NCI-H446 (cell line): ENCODE results near the gene AK4.
"Not testable (repeated sequence)": the region's sequence is repeated elsewhere in the genome, so short reads cannot be mapped to it uniquely, and the experiment has no call there.

Experiments
- DNase-seq, 2 experiments: peaks; one replicate each; lab custom pipeline; 2025; lab: John Stamatoyannopoulos, UW

AK4 gene

DNA sequence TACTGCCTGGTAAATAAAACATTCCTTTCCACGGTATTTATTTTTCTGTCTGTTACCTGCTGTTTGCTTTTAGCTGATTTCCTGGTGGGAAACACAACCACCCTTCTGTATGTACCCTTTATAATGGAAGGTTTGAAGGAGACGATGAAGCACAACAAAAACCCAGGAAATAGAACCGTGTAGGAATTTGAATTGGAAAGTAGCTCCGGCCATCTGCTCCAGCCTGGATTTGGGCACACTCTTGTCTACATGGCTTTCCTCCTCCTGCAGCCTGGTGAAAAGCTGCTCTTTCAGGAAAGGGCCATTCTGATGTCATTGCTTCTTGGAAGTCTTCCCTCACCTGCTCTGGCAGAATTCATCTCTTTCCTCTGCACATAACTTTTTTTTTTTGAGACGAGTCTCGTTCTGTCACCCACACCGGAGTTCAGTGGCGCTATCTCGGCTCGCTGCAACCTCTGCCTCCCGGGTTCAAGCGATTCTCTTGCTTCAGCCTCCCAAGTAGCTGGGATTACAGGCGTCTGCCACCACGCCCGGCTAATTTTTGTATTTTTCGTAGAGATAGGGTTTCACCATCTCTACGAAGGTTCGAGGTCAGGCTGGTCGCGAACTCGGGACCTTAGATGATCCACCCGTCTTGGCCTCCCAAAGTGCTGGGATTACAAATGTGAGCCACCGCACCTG is 2.7 kb downstream of the AK4 start:
- peak; percentile 21 to 56 for DNase-seq

DNA sequence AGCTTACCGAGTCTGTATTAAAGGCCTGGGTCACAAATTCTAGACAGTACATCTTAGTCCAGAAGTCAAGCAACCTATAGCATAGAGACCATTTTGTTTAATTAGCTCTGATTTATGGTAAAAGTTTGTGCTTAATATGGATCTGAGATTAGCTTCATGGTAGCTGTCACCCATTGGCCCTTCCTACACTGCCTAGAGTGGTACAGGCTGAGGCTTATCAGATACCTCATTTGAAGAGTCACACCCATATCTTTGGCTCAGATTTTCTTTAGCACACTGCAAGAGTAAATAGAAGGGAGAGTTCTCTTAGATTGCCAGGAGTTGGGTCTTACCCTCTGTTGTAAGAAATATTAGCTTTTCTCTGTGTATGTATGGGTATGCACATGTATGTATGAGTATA is 3.6 kb downstream of the AK4 start:
- DNase-seq: no peak

DNA sequence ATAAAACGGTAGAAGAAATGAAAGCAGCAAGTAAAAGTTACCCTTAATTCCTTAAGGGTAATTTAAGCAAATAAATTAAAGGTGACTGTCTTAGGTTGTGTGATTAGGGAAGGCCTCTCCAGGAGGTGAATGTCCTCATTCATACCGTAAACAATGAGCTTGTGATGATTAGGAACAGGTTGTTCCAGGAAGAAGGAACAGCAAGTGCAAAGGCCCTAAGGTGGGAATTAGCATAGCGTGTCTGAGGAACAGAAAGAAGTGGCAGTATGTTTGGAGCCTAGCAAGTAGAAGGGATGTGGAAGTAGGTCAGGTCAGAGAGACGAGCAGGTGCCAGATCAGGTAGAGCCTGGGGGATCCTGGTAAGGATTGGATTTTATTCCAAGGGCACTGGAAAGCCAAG is 5.6 kb downstream of the AK4 start:
- DNase-seq: no peak

DNA sequence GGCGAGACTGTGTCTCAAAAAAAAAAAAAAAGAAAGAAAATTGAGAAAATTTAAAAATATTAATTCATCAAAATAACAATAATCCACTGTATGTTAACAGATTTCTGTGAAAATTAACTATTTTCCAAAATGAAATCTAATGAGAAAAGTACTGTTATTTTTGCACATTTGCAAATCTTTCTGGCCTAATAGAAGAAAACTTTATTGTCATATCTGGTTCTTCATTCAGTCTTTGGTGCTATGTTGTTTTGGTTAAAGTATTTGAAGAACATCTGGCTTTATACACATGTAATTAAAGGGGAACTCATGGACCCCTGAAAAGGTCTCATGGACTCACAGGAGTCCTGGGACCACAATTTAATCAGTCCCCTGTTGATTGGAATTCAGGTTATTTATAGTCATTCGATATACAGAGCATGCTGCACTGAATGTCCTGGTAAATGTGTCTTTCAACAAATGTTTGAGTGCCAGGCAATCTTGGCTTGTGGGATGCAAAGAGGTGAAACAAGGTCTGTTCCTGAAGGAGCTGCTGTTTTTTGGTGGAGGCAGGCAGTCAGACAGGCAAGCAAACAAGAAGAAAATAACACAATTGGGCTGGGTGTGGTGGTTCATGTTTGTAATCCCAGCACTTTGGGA is 9.0 kb downstream of the AK4 start:
- DNase-seq: peak in 1 of 2 experiments; percentile 19

DNA sequence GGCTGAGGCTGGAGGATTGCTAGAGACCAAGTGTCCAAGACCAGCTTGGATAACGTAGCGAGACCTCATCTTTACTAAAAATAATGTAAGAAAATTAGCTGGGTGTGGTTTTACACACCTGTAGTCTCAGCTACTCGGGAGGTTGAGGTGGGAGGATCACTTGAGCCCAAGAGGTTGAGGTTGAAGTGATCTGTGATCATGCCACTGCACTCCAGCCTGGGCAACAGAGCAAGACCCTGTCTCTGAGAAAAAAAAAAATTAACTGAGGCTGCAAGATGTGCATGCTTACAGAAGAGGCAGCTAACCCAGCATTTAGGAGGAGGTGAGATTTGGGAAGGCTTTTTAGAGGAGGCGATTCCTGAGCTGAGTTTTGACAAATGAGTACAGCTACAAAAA is 9.5 kb downstream of the AK4 start:
- DNase-seq: no peak

DNA sequence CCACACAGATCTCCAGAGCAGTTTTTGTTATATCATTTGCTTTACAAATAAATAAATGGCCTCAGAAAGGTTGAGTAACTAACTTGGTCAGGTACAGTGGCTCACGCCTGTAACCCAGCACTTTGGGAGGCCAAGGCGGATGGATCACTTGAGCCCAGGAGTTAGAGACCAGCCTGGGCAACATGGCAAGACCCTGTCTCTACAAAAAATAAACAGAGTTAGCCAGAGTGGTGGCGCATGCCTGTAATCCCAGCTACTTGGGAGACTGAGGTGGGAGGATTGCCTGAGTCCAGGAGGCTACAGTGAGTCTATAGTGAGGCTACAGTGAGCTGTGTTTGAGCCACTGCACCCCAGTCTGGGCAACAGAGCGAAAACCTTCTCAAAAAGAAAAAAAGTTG is 11.3 kb downstream of the AK4 start:
- DNase-seq: not testable (repeated sequence)

DNA sequence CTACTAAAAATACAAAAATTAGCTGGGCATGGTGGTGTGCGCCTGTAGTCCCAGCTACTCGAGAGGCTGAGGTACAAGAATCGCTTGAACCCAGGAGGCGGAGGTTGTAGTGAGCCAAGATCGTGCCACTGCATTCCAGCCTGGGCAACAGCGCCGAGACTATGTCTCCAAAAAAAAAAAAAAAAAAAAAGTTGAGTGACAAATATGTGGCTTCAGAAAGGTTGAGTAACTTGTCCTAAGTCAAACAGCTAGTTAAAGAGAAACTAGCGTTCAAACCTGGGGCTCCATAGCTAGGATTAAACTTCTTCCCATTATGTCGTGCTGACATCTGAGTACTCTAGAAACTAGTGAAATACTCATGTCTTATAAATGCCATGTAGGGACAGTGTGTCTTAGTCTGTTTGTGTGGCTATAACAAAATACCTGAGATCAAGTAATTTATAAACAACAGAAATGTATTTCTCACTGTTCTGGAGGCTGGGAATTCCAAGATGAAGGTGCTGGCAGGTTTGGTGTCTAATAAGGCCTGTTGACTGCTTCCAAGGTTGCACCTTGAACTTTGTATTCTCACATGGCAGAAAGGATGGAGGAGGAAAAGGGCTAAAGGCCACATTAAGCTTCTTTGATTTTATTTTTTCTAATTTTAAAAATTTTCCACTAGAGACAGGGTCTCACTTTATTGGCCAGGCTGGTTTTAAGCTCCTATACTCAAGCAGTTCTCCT is 12.0 kb downstream of the AK4 start:
- DNase-seq: no peak

DNA sequence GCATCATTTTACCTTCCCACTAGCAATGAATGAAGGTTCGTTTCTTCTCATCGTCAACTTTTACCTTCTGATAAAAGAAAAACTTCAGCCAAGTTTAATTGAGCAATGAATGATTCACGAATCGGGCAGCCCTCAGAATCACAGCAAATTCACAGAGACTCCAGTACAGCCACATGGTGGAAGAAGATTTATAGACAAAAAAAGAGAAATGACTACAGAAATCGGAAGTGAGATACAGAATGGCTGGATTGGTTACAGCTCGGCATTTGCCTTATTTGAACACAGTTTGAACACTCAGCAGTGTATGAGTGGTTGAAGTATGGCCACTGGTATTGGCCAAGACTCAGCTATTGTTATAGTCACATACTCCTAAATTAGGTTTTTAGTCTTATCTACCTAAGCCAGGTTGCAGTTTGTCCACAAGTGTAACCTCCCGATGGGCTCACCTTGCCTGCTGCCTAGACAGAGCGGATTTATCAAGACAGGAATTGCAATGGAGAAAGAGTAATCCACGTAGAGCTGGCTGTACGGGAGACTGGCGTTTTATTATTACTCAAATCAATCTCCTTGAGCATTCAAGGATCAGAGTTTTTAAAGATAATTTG is 15.3 kb downstream of the AK4 start:
- no peak for DNase-seq

DNA sequence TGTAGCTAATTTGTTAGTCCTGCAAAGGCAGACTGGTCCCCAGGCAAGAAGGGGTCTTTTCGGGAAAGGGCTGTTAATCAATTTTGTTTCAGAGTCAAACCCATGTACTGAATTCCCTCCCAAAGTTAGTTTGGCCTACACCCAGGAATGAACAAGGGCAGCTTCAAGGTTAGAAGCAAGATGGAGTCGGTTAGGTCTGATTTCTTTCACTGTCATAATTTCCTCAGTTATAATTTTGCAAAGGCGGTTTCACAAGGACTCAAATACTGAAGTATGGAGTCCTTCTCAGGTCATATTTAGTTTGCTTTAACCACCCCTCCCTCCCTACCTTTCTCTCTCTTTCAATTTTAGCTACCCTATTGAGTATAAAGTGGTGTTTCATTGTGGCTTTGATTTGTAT is 16.1 kb downstream of the AK4 start:
- DNase-seq: not testable (repeated sequence)

DNA sequence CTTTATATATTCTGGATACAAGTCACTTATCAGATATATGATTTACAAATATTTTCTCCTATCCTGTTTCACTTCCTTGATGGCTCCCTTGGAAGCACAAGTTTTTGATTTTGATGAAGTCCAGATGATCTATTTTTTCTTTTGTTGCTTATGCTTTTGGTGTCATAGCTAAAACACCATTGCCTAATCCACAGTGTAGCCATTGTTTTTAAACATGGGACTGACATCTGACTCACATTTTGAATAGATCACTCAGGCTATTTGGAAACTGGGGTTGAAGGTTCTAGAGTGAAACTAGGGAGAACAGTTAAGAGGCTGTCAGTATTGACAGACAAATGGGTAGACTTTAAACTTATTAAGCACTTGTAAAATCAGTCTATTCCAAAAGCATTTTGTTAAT is 16.6 kb downstream of the AK4 start:
- DNase-seq: no peak

DNA sequence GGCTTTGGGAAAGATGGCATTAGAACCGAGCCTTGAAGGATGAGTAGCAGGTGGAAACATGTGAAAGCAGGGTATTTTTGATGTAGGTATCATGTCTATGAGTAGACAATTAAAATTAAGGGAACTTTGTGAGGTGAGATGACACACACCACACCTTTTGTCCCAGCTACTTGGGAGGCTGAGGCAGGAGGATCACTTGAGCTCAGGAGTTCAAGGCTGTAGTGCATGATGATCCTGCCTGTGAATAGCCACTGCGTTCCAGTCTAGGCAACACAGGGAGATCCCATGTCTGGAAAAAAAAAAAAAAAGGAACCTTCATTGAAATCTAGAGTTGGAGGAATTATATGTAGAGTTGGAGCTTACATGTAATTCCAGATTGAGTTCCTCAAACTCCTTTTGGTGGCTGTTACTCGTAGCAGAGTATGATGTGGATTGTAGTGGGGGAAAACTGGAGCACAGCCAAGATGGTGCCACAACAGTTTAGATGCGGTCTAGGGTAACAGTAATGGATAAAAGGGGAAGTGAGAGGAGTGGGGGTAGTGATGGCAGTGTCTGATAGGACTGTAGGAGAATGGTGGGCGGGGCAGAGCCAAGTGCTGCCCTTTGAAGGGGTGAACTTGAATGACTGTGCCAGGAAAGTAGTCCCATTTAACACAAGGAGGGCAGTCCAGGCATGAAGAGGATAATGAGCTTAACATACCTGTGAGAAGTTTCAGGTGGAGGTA is 17.4 kb downstream of the AK4 start:
- DNase-seq: peak in 1 of 2 experiments; percentile 10

DNA sequence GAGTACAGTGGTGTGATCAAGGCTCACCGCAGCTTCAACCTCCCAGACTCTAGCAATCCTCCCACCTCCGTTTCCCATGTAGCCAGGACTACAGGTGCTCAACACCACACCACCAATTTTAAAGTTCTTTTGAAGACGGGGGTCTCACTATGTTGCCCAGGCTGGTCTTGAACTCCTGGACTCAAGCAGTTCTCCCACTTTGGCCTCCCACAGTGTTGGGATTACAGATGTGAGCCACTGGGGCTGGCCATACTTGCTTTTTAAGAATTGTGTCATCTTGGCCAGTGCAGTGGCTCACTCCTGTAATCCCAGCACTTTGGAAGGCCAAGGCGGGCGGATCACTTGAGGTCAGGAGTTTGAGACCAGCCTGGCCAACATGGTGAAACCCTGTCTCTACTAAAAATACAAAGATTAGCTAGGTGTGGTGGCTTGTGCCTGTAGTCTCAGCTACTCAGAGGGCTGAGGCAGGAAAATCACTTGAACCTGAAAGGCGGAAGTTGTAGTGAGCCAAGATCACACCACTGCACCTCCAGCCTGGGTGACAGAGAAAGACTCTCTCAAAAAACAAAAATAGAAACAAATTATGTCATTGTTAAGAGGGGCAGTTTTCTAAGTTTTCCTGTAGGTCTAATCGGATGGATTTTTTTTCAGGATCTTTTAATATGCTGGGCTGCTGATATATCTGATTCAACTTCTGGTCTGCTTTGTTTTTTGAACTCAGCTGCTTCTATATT is 18.7 kb downstream of the AK4 start:
- DNase-seq: no peak

DNA sequence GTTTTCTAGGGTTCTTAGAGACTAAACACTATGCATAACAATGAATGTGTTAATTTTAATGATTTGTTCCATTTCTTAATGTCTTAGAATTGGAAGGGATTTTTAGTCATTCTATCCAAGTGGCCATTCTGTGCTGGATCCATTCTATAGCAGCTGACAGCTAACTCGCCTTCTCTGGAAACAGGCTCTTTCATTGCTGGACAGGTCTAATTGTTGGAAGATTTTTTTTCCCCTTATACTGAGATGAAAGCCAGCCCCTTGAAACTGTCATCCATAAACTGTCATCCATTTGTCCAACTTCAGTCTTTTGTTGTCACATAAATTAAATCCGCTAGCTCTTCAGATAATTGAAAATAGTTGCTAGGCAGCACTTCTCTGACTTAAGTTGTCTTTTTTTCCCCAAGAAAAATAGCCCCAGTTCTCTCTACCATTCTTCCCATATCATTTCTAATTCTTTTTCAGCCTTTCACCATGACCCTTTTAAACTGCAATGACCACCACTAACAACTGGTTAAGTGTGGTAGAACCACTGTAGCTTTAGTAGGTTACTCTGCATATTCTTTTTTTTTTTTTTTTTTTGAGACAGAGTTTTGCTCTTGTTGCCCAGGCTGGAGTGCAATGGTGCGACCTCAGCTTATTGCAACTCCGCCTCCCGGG is 19.7 kb downstream of the AK4 start:
- DNase-seq: no peak

DNA sequence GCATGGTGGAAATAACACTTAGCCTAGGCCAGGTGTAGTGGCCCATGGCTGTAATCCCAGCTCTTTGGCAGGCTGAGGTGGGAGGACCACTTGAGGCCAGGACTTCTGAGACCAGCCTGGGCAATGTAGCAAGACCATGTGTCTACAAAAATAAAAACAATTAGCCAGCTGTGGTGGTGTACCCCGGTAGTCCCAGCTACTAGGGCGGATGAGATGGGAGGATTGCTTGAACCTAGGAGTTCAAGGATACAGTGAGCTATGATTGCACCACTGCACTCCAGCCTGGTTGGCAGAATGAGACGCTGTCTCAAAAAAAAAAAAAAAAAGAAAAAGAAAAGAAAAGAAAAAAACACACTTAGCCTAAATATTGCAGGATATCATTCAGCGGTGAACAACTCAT is 20.9 kb downstream of the AK4 start:
- DNase-seq: no peak

DNA sequence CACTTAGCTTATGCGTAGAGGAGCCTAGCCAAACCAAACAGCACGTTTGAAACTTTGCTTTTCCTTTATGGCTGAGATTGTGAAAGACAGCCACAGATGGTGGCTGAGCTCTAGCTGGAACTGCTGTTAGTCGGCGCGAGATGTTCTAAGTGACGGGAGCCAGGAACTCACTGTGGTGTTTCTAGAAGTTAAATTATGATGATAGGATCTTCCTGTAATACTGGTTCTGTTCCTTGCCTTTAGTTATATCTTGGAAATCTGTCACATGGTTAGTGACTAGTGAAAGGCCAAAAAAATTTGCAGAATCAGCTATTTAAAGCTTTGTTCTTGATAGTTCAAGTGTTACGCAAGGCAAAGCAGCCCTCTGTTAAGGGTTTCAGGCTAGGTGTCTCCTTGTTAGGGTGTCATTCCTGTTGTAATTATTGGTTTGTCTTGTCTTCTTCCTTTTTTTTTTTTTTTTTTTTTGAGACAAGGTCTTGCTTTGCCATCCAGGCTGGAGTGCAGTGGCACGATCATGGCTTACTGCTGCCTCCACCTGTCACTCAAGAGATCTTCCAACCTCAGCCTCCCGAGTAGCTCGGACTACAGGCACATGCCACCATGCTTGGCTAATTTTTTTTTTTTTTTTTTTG is 22.6 kb downstream of the AK4 start:
- DNase-seq: peak; percentile 83 to 93

DNA sequence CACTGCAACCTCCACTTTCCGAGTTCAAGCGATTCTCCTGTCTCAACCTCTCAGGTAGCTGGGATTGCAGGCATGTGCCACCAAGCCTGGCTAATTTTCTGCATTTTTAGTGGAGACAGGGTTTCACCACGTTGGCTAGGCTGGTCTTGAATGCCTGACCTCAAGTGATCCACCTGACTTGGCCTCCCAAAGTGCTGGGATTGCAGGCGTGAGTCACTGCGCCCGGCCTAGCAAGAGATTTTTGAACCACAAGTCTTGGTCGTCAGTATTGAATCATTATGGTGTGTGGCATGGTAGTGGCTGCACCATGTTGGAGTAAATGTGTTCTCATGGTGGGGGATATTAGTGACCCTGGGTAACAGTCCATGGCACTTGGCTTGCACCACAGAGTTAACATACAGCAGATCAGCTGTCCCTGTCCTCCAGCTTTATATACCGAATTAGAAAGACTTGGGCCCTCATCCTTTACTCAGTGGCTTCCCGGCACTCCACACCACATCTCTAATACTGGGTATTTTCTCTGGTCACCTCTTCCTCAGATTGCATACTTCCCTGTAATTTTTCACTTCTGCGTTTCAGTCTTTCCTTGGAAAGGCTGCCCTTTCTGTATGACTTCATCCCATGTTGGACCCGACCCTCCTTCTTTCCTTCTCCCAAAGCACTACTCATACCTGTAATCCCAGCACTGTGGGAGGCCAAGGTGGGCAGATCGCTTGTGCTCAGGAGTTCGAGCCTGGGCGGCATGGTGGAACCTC is 25.1 kb downstream of the AK4 start:
- DNase-seq: no peak

DNA sequence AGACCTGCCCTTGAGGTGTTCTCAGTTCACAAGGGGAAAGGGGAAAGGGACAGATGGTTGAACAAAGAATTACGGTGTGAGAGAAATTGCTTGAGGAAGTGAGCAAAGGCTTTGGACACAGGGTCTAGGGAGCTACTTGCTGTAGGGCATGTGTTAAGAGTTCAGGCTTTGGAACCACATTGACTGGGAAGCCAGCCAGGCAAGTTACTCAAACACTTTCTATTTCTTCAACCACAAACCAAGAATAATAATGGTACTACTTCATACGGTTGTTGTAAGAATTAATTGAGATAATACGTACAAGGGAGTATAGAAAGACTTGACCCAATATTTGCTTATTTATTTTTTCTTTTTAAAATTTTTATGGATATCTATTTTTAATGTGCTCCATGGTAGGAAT is 26.6 kb downstream of the AK4 start:
- DNase-seq: peak; percentile 39 to 89

DNA sequence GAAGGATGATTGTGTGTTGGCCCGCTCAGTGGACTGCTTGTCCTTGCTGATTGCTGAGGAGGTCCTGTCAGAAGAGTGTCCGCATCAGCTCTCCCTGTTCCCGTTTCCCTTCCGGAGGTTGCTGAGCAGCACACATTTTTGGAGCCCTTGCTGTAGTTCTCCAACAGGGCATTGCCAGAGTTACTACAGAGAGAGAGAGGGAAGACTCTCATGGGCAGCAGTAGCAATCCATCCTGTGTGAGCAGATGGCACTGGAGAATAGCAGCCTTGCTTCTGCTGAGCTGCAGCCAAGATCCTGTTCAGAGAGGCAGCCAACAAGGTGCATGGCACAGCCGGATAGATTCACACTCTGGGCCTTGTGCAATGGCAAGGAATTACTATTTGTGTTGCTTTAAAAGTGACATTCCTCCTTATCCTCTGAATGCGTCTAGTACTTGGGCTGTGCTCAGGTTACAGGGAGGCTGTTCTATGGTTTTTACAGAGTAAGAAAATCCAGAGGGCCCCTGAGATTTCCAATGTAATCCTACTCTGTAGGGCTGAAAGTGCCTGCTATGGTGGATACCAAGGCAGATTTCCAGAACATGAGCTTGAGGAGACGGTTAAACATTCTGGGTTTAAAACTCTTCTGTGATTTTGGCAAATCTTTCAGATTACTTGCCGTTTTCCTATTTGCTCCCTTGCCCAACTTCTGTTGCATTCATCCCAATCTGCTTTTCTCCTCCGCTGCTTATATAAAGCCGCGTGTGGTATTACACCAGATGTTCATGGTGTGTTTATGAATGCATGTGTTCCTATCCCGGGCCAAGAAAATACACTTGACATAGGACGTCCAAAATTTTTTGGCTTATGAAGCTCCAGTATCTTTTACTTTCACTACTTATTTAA is 27.4 kb downstream of the AK4 start:
- DNase-seq: peak; percentile 97 to 98

DNA sequence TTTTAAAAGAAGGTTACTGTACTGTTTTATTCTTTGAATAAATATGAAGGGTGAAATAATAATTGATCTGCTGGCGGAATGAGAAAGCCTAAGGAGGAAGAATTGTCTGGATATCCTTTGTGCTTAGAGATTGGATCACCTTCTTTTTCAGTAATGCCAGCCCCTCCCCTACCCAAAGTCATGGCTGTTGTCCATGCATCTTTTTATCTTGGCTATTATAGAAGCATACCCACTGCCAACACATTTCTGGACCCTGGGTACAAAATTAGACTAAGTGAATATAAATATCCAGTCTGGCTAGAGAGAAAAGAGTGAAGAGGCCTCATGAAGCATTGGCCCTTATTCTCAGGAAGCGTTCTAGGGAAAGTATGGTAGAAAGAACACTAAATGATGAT is 28.1 kb downstream of the AK4 start:
- peak; percentile 96 to 97 for DNase-seq
